K562 (cell line): Measurements from ENCODE around the gene AMZ2. TPM values are rescaled to one million over a fixed set of nuclear protein-coding genes. Genes with fewer than 3 reads are reported as not detected.

Source experiments
- BRF2 ChIP-seq: IDR thresholded peaks from 3 replicates; pipeline ENCODE4 v1.6.1; 2011; ENCODE audit warnings: borderline replicate concordance, mild to moderate bottlenecking; ENCODE audit not compliant: insufficient read length, insufficient read depth
- CHCHD3 ChIP-seq: fragments of 250-450 bp; sonication (Bioruptor Pico); IDR thresholded peaks from 2 replicates; pipeline ENCODE4 v2.1.2; 2022; ENCODE audit warnings: mild to moderate bottlenecking
- EGR1 ChIP-seq: fragments of 450-650 bp; conservative IDR thresholded peaks from 2 replicates; pipeline ENCODE4 v1.6.1; 2017; ENCODE audit warnings: mild to moderate bottlenecking
- ERF ChIP-seq: fragments of 450-650 bp; formaldehyde crosslinking; IDR thresholded peaks from 2 replicates; pipeline ENCODE4 v1.4.0; 2020; ENCODE audit warnings: mild to moderate bottlenecking, mixed read lengths
- FOXA3 ChIP-seq, 2 experiments: fragments of 450-650 bp in 1 of 2; sonication (generic) in 1 of 2; formaldehyde crosslinking; IDR thresholded peaks in 1 of 2; conservative IDR thresholded peaks in 1 of 2; 2 replicates each; pipeline versions ENCODE4 v1.4.0 to v1.8.0; 2020 to 2022; ENCODE audit warnings: mild to moderate bottlenecking in 2 of 2, missing genetic modification reagents in 1 of 2
- HDAC6 ChIP-seq: IDR thresholded peaks from 2 replicates; pipeline ENCODE4 v1.6.1; 2012; ENCODE audit warnings: low read depth, mild to moderate bottlenecking, control low read depth, inconsistent platforms, low read length, moderate library complexity
- KAT7 ChIP-seq: sonication (generic); formaldehyde crosslinking; IDR thresholded peaks from 2 replicates; pipeline ENCODE4 v1.8.0; 2022; ENCODE audit warnings: missing genetic modification reagents, mild to moderate bottlenecking, borderline replicate concordance
- MAZ ChIP-seq, 2 experiments: fragments of 450-650 bp in 1 of 2; sonication (generic) in 1 of 2; formaldehyde crosslinking; IDR thresholded peaks in 1 of 2; conservative IDR thresholded peaks in 1 of 2; 2 replicates each; pipeline versions ENCODE4 v1.4.0 to v1.5.0; 2020; ENCODE audit warnings: mild to moderate bottlenecking in 1 of 2, missing genetic modification reagents in 1 of 2
- NONO ChIP-seq, 2 experiments: fragments of 200-400 bp in 1 of 2; fragments of 450-650 bp in 1 of 2; formaldehyde crosslinking in 1 of 2; IDR thresholded peaks; 2 replicates each; pipeline ENCODE4 v1.6.1; 2017; ENCODE audit warnings: low read depth in 2 of 2, mild to moderate bottlenecking in 2 of 2, moderate library complexity in 2 of 2, low read length in 1 of 2
- NR2C2 ChIP-seq, 2 experiments: fragments of 200-800 bp in 1 of 2; sonication (Bioruptor generic) in 1 of 2; sonication (generic) in 1 of 2; formaldehyde crosslinking in 1 of 2; IDR thresholded peaks; 2 replicates each; pipeline versions ENCODE4 v1.6.1 to v1.8.0; 2016 to 2022; ENCODE audit warnings: mild to moderate bottlenecking in 1 of 2, missing compliant biosample characterization in 1 of 2, missing genetic modification characterization in 1 of 2, missing genetic modification reagents in 1 of 2
- PHF8 ChIP-seq: fragments of 200-600 bp; sonication (generic); IDR thresholded peaks from 2 replicates; pipeline ENCODE4 v1.6.1; 2012; ENCODE audit warnings: mixed run types, mild to moderate bottlenecking, inconsistent platforms, low read length, moderate library complexity, borderline replicate concordance
- POU5F1 ChIP-seq: fragments of 150-350 bp; IDR thresholded peaks from 2 replicates; pipeline ENCODE4 v1.6.1; 2014; ENCODE audit warnings: borderline replicate concordance, low read length, low read depth, mild to moderate bottlenecking; ENCODE audit not compliant: partially characterized antibody
- RBM15 ChIP-seq: fragments of 200-400 bp; formaldehyde crosslinking; IDR thresholded peaks from 2 replicates; pipeline ENCODE4 v1.6.1; 2018; ENCODE audit warnings: mild to moderate bottlenecking, low read length, moderate library complexity; ENCODE audit not compliant: insufficient read depth
- RCOR1 ChIP-seq, 2 experiments: IDR thresholded peaks; 2 replicates each; pipeline ENCODE4 v1.6.1; 2012; ENCODE audit warnings: low read depth in 2 of 2, low read length in 2 of 2, borderline replicate concordance in 1 of 2, improper control_type of control experiment in 1 of 2
- TCF15 ChIP-seq: fragments of 250-450 bp; sonication (Bioruptor Pico); IDR thresholded peaks from 2 replicates; pipeline ENCODE4 v1.8.0; 2022; ENCODE audit warnings: moderate library complexity, mild to moderate bottlenecking, inconsistent platforms
- ZEB2 ChIP-seq: fragments of 450-650 bp; IDR thresholded peaks from 2 replicates; pipeline ENCODE4 v1.6.1; 2016
- ZNF146 ChIP-seq: IDR thresholded peaks from one replicate; pipeline ENCODE4 v1.6.1; 2018; ENCODE audit warnings: missing compliant biosample characterization; ENCODE audit not compliant: unreplicated experiment
- ZNF274 ChIP-seq: IDR thresholded peaks from 2 replicates; pipeline ENCODE4 v1.6.1; 2011; ENCODE audit warnings: low read depth, mild to moderate bottlenecking, low read length, moderate library complexity, borderline replicate concordance
- ZNF316 ChIP-seq: fragments of 450-650 bp; IDR thresholded peaks from 2 replicates; pipeline ENCODE4 v1.6.1; 2016
- ZNF589 ChIP-seq: fragments of 200-800 bp; sonication (Bioruptor generic); IDR thresholded peaks from 2 replicates; pipeline ENCODE4 v1.6.1; 2016; ENCODE audit warnings: low read depth, missing genetic modification characterization, missing compliant biosample characterization
- ZNF695 ChIP-seq: fragments of 450-650 bp; formaldehyde crosslinking; IDR thresholded peaks from 2 replicates; pipeline ENCODE4 v1.4.0; 2020; ENCODE audit warnings: mild to moderate bottlenecking, moderate library complexity
- polyA plus RNA-seq, 8 experiments: library from polyadenylated mRNA; depleted of rRNA in 4 of 8; stranded (reverse) in 5 of 8; unstranded in 3 of 8; fragments of >200 nt; fragmentation: Nextera tagmentation in 2 of 8; fragmentation: Illumina TruSeq in 1 of 8; extraction: Ambion mirVana in 2 of 8; extraction: Trizol in 1 of 8; gene quantifications; 2 replicates each; pipeline versions ENCODE4 v1.2.1 to v1.2.3, GENCODE V29; 2011 to 2014; ENCODE audit warnings: inconsistent platforms in 1 of 8, missing spikeins in 1 of 8
- total RNA-seq, 7 experiments: library from RNA; depleted of rRNA in 6 of 7; stranded (reverse); fragments of >200 nt in 6 of 7; fragmentation: Illumina TruSeq in 2 of 7; extraction: Trizol in 2 of 7; gene quantifications; 2 replicates each; pipeline versions ENCODE4 v1.2.1 to v1.2.3, GENCODE V29; 2011 to 2021; ENCODE audit warnings: low replicate concordance in 1 of 7
- TF ChIP-seq, protein P1 (sequence below), 2 experiments: IDR thresholded peaks in 1 of 2; conservative IDR thresholded peaks in 1 of 2; 2 replicates each; pipeline ENCODE4 v1.6.1; 2016; ENCODE audit warnings: low read depth in 2 of 2, mild to moderate bottlenecking in 1 of 2, missing compliant biosample characterization in 1 of 2, missing genetic modification characterization in 1 of 2, moderate library complexity in 1 of 2

The AMZ2 gene
- total and polyA plus RNA-seq, 9 of the 15 experiments (the other 6 are each of a cell fraction or from before 2014, with no cell fraction given) = 22.6 to 92.2 (median 52.6) TPM

- TF ChIP-seq, protein P1, sequence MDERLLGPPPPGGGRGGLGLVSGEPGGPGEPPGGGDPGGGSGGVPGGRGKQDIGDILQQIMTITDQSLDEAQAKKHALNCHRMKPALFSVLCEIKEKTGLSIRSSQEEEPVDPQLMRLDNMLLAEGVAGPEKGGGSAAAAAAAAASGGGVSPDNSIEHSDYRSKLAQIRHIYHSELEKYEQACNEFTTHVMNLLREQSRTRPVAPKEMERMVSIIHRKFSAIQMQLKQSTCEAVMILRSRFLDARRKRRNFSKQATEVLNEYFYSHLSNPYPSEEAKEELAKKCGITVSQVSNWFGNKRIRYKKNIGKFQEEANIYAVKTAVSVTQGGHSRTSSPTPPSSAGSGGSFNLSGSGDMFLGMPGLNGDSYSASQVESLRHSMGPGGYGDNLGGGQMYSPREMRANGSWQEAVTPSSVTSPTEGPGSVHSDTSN (CRISPR knock-in tag; IDR thresholded peaks at IDR 0.05; ENCODE audit: low read depth) = no peak
- TF ChIP-seq, protein P1 (tag; conservative IDR thresholded peaks at IDR 0.05; ENCODE audit: low read depth) = no peak
- TF ChIP-seq CHCHD3 (CRISPR knock-in tag) = no peak
- no peak for TF ChIP-seq FOXA3 (CRISPR knock-in tag; conservative IDR thresholded peaks at IDR 0.05 in 1 of 2, IDR thresholded peaks at IDR 0.05 in 1 of 2)
- TF ChIP-seq EGR1 = peak; percentile 55
- peak; percentile 58; the same call in 1 of the 2 replicates for TF ChIP-seq ZNF589 (CRISPR knock-in tag)
- peak in 1 of 2 experiments; percentile 57; a peak in 2 of 4 replicates for TF ChIP-seq MAZ (CRISPR knock-in tag; conservative IDR thresholded peaks at IDR 0.05 in 1 of 2, IDR thresholded peaks at IDR 0.05 in 1 of 2)
- no peak for TF ChIP-seq RBM15
- no peak for TF ChIP-seq NR2C2 (CRISPR knock-in tag; IDR thresholded peaks at IDR 0.05)
- 0 out of 2 replicates have a peak, but pooled peaks have one; percentile 33 for TF ChIP-seq NR2C2 (tag; IDR thresholded peaks at IDR 0.05)
- TF ChIP-seq KAT7 (CRISPR knock-in tag) = no peak
- no peak for TF ChIP-seq TCF15 (CRISPR knock-in tag)
- TF ChIP-seq ZNF274 = no peak
- peak; percentile 55 for TF ChIP-seq PHF8
- TF ChIP-seq NONO (IDR thresholded peaks at IDR 0.05; ENCODE audit: low read depth in 2 of 2, low read length in 1 of 2) = peak; percentile 14 to 31; a peak in 1 of 4 replicates
- TF ChIP-seq ZNF316 = peak; percentile 98
- TF ChIP-seq HDAC6 = 0 out of 2 replicates have a peak, but pooled peaks have one; percentile 63
- TF ChIP-seq RCOR1 (IDR thresholded peaks at IDR 0.05; ENCODE audit: borderline replicate concordance in 1 of 2, low read depth in 2 of 2, low read length in 2 of 2) = peak in 1 of 2 experiments; percentile 53; a peak in 2 of 4 replicates
- TF ChIP-seq ZEB2 = no peak
- no peak for TF ChIP-seq ERF (CRISPR knock-in tag)
- no peak for TF ChIP-seq BRF2
- TF ChIP-seq ZNF146 (CRISPR knock-in tag) = no peak
- TF ChIP-seq ZNF695 (CRISPR knock-in tag) = no peak
- TF ChIP-seq POU5F1 = no peak
These were observed 44.2 kb downstream of the AMZ2 start (continued) for GRCh38 chr17:68291836-68292688.
